NCI-H510A (cell line): ENCODE data around the gene PRDX1.
"Not testable (repeated sequence)": the region's sequence is repeated elsewhere in the genome, so short reads cannot be mapped to it uniquely, and the experiment has no call there.

Source experiments
- DNase-seq: peaks from one replicate; lab custom pipeline; 2025; lab: John Stamatoyannopoulos, UW

Gene PRDX1

GRCh38 chr1:45535988-45536766, 14.5 kb upstream of the PRDX1 start:
- no peak for DNase-seq

GRCh38 chr1:45531873-45532272, 10.2 kb upstream of the PRDX1 start:
- DNase-seq = no peak

- DNase-seq = no peak
Observed at GRCh38 chr1:45530632-45531135, 9.0 kb upstream of the PRDX1 start.

- no peak for DNase-seq
Observed at GRCh38 chr1:45526135-45526644, 4.5 kb upstream of the PRDX1 start.

- not testable (repeated sequence) for DNase-seq
Observed at GRCh38 chr1:45523975-45524374, 2.3 kb upstream of the PRDX1 start.

- not testable (repeated sequence) for DNase-seq
Observed at GRCh38 chr1:45523516-45523915, 1.8 kb upstream of the PRDX1 start.

- DNase-seq = no peak
Observed at GRCh38 chr1:45522324-45523104, 830 bp upstream of the PRDX1 start.

GRCh38 chr1:45519774-45520173, 1.9 kb downstream of the PRDX1 start:
- DNase-seq = not testable (repeated sequence)

GRCh38 chr1:45518910-45519309, 2.8 kb downstream of the PRDX1 start:
- DNase-seq = no peak

- DNase-seq = not testable (repeated sequence)
Observed at GRCh38 chr1:45518366-45518765, 3.3 kb downstream of the PRDX1 start.

- no peak for DNase-seq
Observed at GRCh38 chr1:45516465-45516864, 5.2 kb downstream of the PRDX1 start.

GRCh38 chr1:45516036-45516435, 5.6 kb downstream of the PRDX1 start:
- no peak for DNase-seq

GRCh38 chr1:45513532-45514260, 8.0 kb downstream of the PRDX1 start:
- not testable (repeated sequence) for DNase-seq

GRCh38 chr1:45512641-45513054, 9.0 kb downstream of the PRDX1 start:
- peak; percentile 42 for DNase-seq

- no peak for DNase-seq
Observed at GRCh38 chr1:45510972-45511527, 10.6 kb downstream of the PRDX1 start.

GRCh38 chr1:45510036-45510971, 11.4 kb downstream of the PRDX1 start:
- no peak for DNase-seq

- DNase-seq = no peak
Observed at GRCh38 chr1:45508295-45509151, 13.2 kb downstream of the PRDX1 start.

GRCh38 chr1:45507893-45508292, 13.8 kb downstream of the PRDX1 start:
- no peak for DNase-seq

GRCh38 chr1:45507195-45507594, 14.5 kb downstream of the PRDX1 start:
- no peak for DNase-seq
